ENCODE measurements around the gene KIAA1217.

Gene KIAA1217

DNA sequence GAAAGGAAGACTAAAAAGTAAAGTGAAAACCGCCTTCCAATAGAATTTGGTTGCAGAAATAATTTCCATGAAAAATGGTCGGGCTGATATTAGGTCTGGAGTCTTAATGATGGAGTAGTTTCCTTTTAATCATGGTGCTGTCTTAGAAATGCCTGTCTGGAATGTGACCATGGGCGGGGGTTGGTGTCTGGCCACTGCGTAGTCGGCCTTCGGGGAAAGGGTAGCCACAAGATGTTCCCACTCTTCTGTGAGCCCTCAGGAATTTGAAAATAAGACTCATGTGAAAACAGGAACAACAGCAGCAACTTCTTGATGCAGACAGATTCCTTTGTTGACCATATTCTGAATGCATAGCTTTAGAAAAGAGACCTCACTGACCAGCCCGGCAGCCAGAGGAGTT, 176.8 kb downstream of the KIAA1217 start:
- no peaks in the 10 kb centered on the region for H3F3A ChIP-seq (ENCODE audit: insufficient read depth, low read length)
- H2AFZ ChIP-seq (ENCODE audit: low read length) = no peak overlapping the region
- H3K9me2 ChIP-seq (ENCODE audit: low read depth, low read length) = no peaks in the 10 kb centered on the region
- H3K4me2 ChIP-seq (ENCODE audit: low read length) = no peak overlapping the region
- H3K9me3 ChIP-seq (ENCODE audit: low read length) = no peaks in the 10 kb centered on the region
- TF ChIP-seq CTCF (IDR thresholded peaks at IDR 0.05; ENCODE audit: low read length) (no peak), EZH2 (IDR thresholded peaks at IDR 0.05; ENCODE audit: borderline replicate concordance, low read length) (no peak)
- no peaks in the 10 kb centered on the region for H3K4me1 ChIP-seq (ENCODE audit: insufficient read depth, low read length, severe bottlenecking)
- H3K79me2 ChIP-seq (ENCODE audit: insufficient read depth, low read length) = no peaks in the 10 kb centered on the region
- no peak overlapping the region for H3K27ac ChIP-seq (ENCODE audit: low read depth, low read length, poor library complexity, severe bottlenecking)
- no peaks in the 10 kb centered on the region for H3K27me3 ChIP-seq (ENCODE audit: insufficient read depth, low read length)
- H3K36me3 ChIP-seq (ENCODE audit: insufficient read depth, low read length) = no peaks in the 10 kb centered on the region
- H4K20me1 ChIP-seq (ENCODE audit: insufficient read depth, low read length) = no peaks in the 10 kb centered on the region
- H3K9ac ChIP-seq (ENCODE audit: low read length) = no peak overlapping the region
- H3K4me3 ChIP-seq (ENCODE audit: low read depth, low read length, poor library complexity, severe bottlenecking) = no peak overlapping the region

DNA sequence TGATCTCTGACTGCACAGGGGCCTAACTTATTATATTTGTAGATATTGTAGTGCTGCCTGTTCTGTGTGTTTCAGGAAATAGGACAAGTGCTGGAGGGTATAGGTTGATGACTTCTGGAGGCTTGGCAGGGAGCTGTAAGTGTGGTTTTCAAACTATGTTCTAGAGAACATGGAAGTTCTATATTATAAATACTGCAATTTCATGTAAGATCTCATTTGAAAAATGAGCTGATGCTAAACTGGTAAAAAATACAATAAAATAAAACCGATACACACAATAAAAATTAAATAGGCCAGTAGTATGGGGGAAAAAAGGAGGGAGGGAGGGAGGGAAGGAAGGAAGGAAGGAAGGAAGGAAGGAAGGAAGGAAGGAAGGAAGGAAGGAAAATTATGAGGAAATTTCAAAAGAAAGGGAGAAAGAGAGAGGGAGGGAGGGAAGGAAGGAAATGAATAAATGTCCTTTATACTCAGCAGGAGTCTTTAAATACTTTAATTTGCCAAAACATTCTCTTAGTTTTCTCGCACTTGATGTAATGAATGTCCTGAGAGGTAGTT, 181.3 kb downstream of the KIAA1217 start:
- Histone ChIP-seq H3K27me3 (ENCODE audit: insufficient read depth, low read length) (no peaks in the 10 kb centered on the region), H4K20me1 (ENCODE audit: insufficient read depth, low read length) (no peaks in the 10 kb centered on the region), H2AFZ (ENCODE audit: low read length) (no peak overlapping the region), H3F3A (ENCODE audit: insufficient read depth, low read length) (no peaks in the 10 kb centered on the region), H3K4me2 (ENCODE audit: low read length) (no peak overlapping the region), H3K9ac (ENCODE audit: low read length) (no peak overlapping the region), H3K4me1 (ENCODE audit: insufficient read depth, low read length, severe bottlenecking) (no peaks in the 10 kb centered on the region), H3K9me2 (ENCODE audit: low read depth, low read length) (no peaks in the 10 kb centered on the region), H3K36me3 (ENCODE audit: insufficient read depth, low read length) (no peaks in the 10 kb centered on the region), H3K79me2 (ENCODE audit: insufficient read depth, low read length) (no peaks in the 10 kb centered on the region), H3K27ac (ENCODE audit: low read depth, low read length, poor library complexity, severe bottlenecking) (no peak overlapping the region), H3K4me3 (ENCODE audit: low read depth, low read length, poor library complexity, severe bottlenecking) (no peak overlapping the region), H3K9me3 (ENCODE audit: low read length) (no peaks in the 10 kb centered on the region)
- no peak for TF ChIP-seq CTCF (IDR thresholded peaks at IDR 0.05; ENCODE audit: low read length)
- TF ChIP-seq EZH2 (IDR thresholded peaks at IDR 0.05; ENCODE audit: borderline replicate concordance, low read length) = no peak

DNA sequence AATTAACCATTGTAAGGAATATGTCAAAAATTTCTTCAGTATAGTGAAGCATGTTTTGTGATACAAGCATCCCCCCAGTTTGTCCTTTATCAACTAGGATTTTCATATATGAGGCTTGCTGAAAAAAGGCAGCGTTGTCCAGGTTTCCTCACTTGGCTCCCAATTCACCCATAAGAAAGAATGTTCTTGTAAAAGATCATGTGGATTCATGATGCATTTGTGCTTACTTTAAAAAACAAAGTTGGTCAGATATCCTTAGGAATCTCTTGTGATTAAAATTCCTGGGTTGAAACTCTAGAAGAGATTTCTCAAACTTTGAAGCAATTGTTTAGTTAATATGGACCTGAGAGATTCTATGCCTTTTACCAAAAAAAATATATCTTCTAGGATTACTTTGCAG, 181.8 kb downstream of the KIAA1217 start:
- Histone ChIP-seq H4K20me1 (ENCODE audit: insufficient read depth, low read length) (no peaks in the 10 kb centered on the region), H3K9me3 (ENCODE audit: low read length) (no peaks in the 10 kb centered on the region), H3F3A (ENCODE audit: insufficient read depth, low read length) (no peaks in the 10 kb centered on the region), H3K27me3 (ENCODE audit: insufficient read depth, low read length) (no peaks in the 10 kb centered on the region), H3K27ac (ENCODE audit: low read depth, low read length, poor library complexity, severe bottlenecking) (no peak overlapping the region), H2AFZ (ENCODE audit: low read length) (no peak overlapping the region), H3K9me2 (ENCODE audit: low read depth, low read length) (no peaks in the 10 kb centered on the region), H3K9ac (ENCODE audit: low read length) (no peak overlapping the region), H3K36me3 (ENCODE audit: insufficient read depth, low read length) (no peaks in the 10 kb centered on the region), H3K4me3 (ENCODE audit: low read depth, low read length, poor library complexity, severe bottlenecking) (no peak overlapping the region), H3K4me1 (ENCODE audit: insufficient read depth, low read length, severe bottlenecking) (no peaks in the 10 kb centered on the region), H3K4me2 (ENCODE audit: low read length) (no peak overlapping the region), H3K79me2 (ENCODE audit: insufficient read depth, low read length) (no peaks in the 10 kb centered on the region)
- no peak for TF ChIP-seq EZH2 (IDR thresholded peaks at IDR 0.05; ENCODE audit: borderline replicate concordance, low read length)
- no peak for TF ChIP-seq CTCF (IDR thresholded peaks at IDR 0.05; ENCODE audit: low read length)
